DMS153 (cell line): ENCODE results near the gene WNT10A.
"Not testable (repeated sequence)": the region's sequence is repeated elsewhere in the genome, so short reads cannot be mapped to it uniquely, and the experiment has no call there.

Experiments
- DNase-seq: peaks from one replicate; lab custom pipeline; 2025; lab: John Stamatoyannopoulos, UW

The WNT10A gene

GRCh38 chr2:218893349-218894150, 12.9 kb downstream of the WNT10A start:
- DNase-seq: no peak

DNA sequence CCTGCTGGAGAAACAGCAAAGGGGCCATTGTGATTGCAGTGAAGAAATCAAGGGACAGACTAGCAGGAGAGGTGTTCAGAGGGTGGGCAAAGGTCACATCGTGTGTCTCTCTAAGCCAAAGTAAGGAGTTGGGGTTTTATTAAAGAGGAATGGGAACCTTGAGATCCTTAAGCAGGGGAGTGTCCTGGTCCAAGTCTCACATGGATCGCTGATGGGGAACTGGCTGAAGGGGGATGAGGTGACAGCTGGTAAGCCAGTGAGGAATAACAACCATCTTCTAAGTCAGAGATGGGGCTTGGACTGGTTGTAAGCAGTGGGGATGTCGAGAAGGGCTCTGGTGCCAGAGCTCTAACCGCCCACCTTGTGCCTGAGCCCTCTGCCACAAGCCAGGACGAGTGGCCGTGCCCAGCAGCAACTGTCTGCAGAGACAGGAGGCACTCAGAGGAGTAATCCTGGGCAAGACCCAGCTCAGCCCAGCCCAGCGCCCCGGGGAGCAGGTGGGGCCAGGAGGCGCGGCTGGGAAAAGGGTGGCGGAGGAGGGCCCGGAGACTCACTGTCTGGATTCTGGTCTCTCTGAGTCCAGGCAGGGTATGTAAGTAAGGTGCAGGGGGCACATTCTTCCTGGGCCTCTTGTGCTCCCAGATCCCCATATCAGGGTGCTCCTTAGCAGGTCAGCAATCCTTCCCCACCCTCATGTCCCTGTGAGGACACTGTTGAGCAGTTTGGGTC, 13.7 kb downstream of the WNT10A start:
- DNase-seq: no peak

GRCh38 chr2:218894880-218895157, 14.2 kb downstream of the WNT10A start:
- DNase-seq: no peak

DNA sequence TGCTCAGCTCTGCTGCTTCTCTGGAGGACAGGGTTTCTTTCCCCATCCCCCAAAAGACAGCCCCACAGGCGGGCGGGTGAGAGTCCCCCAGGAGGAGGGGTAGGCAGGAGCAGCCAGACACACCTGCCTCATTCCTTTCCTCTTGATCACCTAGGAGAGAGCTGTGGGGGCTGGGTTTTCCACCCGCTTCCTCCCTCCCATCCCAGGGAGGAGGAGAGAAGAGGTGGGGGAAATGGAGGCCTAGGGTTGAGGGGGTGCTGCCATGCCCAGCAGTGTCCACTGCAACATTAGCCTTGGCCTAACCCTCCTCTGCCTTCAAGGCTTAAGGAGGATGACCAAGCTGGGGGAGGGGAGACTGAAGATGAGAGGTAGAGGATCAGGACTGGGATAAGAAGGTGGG, 14.7 kb downstream of the WNT10A start:
- DNase-seq: no peak

DNA sequence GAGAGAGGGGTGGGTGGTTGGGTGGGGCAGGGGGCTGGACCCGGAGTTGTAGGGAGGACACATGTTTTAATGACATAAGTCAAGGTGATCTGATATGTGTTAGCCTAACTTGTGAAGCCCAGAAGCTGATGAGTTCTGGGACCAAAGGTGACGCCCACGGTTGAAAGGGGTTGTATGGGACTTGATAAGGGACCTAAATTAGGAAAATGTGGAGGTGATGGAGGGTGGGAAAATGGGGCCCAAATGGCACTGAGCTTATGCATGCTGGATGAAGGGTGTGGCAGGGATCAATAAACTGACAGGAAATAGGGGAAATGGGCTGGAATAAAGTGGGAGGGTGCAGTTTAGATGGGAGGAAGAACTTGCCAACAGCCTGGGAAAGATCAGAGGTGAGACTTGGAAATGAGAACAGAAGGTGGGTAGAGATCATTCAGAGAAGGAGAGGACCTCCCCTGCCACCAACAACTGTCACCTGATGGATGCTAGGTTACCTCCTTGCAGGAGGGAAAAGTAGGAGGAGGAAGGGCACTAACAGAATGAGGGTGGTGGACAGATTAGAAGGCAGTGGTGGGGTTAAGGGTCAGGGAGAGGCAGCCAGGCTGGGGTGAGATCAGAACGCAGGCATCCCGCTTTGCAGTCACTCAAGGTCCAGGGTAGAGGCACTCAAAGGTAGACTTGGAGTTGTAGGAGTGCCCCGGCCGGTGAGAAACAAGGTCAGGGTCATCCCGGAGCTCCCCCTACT, 15.3 kb downstream of the WNT10A start:
- no peak for DNase-seq

DNA sequence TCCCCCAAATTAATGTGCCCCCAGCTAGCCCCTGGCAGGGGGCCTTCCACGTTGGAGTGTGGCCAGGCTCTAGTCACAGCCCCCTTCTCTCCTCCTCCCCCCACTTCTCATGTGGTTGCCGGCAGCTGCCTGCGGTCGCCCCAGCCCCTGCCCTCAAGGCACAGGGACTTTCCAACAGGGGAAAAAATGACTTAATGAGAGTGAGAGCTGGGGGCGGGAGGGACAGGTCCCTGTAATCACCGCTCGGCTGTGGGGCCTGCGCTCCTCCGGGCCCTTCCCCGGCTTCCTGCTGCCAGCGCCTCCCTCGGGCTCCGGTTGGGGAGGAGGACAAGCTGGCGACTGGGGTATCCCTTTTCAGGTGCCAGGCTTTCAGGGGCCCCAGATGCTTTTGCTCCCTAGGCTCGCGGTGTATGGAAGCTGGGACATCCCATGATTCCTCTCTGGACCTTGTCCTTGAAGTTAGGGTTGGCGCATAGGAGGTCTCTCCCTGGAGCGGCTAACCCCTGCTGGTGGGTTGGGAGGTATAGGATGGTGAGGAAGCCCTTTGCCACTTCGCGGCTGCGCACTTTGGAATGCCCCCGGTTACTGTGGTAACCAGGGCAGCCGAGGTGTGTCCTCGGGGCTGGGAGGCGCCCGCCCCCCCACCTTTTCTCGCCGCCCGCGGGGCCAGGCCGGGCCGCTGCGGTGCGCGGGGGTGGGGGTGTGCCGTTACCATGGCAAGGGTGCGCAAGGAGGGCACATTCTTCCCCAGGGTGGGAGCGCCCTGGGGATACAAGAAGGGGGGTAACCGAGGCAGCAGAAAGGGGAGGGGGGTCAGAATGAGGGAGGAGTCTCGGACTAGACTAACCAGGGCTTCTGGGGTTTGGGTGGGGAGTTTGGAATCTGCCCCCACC, 16.1 kb downstream of the WNT10A start:
- peak; percentile 15 for DNase-seq

GRCh38 chr2:218897394-218898108, 16.9 kb downstream of the WNT10A start:
- no peak for DNase-seq

DNA sequence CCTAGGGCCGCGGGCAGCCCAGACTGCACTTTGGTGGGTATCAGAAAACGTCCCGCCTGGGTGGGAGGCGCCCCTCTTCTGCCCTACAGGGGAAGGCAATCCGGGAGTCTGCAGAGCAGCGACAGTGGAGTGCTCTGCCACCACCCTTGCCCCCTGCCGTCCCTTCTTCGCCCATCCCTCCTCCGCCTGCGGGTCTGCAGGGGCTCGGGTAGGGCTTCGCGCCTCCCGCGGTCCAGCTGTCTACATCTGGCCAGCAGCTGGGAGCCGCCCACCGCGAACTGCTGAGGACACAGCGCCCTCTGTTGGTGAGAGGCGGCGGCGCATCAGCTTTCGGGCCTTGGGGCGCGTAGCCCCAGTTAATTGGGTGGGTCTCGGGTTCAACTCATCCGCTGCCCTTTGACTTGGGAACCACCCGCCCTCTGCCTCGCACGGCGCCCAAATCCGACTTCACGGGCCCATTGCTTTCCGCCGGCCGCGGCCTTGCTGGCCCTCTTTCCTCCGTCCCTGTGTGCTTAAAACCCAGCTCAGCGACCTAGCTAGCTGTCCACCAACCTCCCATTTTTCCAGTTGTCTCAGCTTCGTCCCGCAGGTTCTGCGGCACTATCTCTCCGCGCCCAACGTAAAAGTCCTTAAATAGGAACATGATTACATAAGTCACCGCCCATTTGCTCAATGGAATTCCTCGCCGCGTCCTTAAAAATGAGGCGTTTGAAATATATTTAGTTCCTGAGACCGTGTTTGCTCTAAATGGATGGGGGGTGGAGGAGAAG, 17.6 kb downstream of the WNT10A start:
- DNase-seq: no peak

GRCh38 chr2:218899147-218899546, 18.5 kb downstream of the WNT10A start:
- no peak for DNase-seq

DNA sequence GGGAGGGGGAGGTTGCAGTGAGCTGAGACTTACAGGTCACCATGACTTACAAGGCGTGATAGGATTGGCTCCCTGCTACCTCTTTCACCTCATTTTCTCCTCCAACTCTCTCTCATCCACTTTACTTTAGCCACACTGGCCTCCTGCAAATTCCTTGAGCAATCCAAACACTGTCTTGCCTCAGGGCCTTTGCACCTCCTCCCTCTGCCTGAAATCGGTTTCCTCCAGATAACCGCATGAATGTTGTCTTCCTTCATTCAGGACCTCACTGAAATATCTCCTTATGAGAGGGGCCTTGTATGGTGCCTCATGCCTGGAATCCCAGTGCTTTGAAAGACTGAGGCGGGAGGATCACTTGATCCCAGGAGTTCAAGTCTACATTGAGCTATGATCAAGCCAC, 21.8 kb downstream of the WNT10A start:
- DNase-seq: no peak

DNA sequence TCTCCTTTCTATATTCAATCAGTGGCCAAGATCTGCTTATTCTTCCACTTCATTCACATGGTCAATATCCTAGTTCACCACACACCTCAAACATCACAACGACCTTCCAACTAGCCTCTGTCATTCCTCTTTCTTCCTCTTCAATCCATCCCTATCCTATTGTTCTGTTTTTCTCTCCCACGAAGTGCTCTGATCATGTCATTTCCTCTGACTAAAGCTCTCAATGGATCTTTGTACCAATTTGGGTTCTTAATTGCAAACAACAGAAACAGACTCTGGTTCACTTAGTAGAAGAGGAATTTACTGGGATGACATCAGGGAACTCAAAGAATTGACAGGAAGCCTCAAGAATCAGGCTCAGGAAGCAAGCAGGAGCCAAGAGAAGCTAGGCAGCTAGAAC, 23.5 kb downstream of the WNT10A start:
- no peak for DNase-seq

- peak; percentile 86 for DNase-seq
These were observed 28.3 kb downstream of the WNT10A start for GRCh38 chr2:218908721-218909619.

- DNase-seq: no peak
These were observed 30.1 kb downstream of the WNT10A start for GRCh38 chr2:218910741-218911140.

- DNase-seq: no peak
These were observed 39.9 kb downstream of the WNT10A start for GRCh38 chr2:218920504-218920903.

DNA sequence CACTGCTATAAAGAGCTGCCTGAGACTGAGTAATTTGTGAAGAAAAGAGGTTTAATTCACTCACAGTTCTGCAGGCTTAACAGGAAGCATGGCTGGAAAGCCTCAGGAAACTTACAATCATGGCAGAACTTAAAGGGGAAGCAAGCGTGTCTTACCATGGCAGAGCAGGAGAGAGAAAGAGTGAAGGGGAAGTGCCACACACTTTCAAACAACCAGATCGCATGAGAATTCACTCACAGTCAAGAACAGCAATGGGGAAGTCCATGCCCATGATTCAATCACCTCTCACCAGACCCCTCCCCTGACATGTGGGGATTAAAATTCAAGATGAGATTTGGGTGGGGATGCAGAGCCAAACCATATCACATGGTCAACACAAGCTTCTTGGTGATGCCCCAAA, 44.1 kb downstream of the WNT10A start:
- no peak for DNase-seq

GRCh38 chr2:218925434-218925833, 44.8 kb downstream of the WNT10A start:
- no peak for DNase-seq

DNA sequence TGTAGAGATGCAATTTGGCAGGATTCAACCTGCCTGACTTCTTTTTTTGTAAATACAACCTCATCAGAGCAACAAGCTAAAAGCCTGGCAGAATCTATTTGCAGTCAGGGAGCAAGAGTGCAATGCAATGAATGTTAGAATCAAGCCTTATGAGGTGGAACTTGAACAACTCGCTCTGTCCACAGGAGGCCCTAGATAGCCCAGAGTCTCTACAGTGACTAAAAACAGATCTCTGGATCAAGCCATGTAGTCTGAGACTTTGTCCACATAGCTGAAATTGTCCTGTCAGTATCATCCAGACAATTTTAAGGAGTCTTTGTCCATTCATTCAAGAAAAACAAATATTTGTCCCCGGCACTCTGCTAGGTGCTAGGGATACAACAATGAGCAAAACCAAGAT, 46.8 kb downstream of the WNT10A start:
- peak; percentile 18 for DNase-seq

DNA sequence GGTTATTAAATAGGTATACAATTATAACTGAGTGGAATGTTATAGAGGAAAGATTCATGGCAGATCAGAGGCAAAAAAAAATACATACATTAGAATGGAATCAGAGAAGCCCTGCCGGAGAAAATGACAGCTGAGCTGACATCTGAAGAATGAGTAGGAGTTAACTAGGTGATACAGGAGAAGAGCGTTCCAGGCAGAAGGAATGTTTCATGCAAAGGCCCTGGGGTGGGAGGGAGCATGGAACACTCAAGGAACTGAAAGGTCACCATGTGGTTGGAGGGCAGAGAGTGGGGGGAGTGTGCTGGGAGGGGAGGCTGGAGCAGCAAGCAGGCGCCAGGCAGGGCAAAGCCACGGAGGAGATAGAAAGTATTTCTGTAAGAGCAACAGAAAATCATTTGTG, 47.2 kb downstream of the WNT10A start:
- no peak for DNase-seq

- not testable (repeated sequence) for DNase-seq
These were observed 49.8 kb downstream of the WNT10A start for GRCh38 chr2:218930488-218930887.

GRCh38 chr2:218931751-218932150, 51.1 kb downstream of the WNT10A start:
- DNase-seq: not testable (repeated sequence)
